MM.1S (cell line): Measurements from ENCODE around the gene MRPL42.

Experiments used
- DNase-seq: peaks from one replicate; pipeline ENCODE4 v3.0.0-alpha.2; 2015
- H2AFZ ChIP-seq: fragments of 300-600 bp; sonication (generic); 2 replicates; pipeline ENCODE4 v1.6.0; 2016; ENCODE audit warnings: antibody characterized with exemption, low read length
- H3F3A ChIP-seq: fragments of 300-600 bp; sonication (generic); 2 replicates; pipeline ENCODE4 v1.6.1; 2016; ENCODE audit warnings: mild to moderate bottlenecking, antibody characterized with exemption, low read length, moderate library complexity, mixed read lengths; ENCODE audit not compliant: insufficient read depth
- H3K27ac ChIP-seq: fragments of 300-600 bp; sonication (generic); 2 replicates; pipeline ENCODE4 v1.5.1; 2016; ENCODE audit warnings: mild to moderate bottlenecking, low read length
- H3K27me3 ChIP-seq: fragments of 300-600 bp; sonication (generic); replicated peaks from 2 replicates; pipeline ENCODE4 v1.6.0; 2016; ENCODE audit warnings: low read length; ENCODE audit not compliant: insufficient read depth
- H3K36me3 ChIP-seq: fragments of 300-600 bp; sonication (generic); replicated peaks from 2 replicates; pipeline ENCODE4 v1.6.1; 2016; ENCODE audit warnings: mild to moderate bottlenecking, low read length, mixed read lengths; ENCODE audit not compliant: insufficient read depth
- H3K4me1 ChIP-seq: fragments of 300-600 bp; sonication (generic); 2 replicates; pipeline ENCODE4 v1.6.1; 2016; ENCODE audit warnings: low read length, mixed read lengths
- H3K4me2 ChIP-seq: fragments of 300-600 bp; sonication (generic); 2 replicates; pipeline ENCODE4 v1.6.0; 2016; ENCODE audit warnings: low read depth, low read length
- H3K4me3 ChIP-seq: fragments of 300-600 bp; sonication (generic); 2 replicates; pipeline ENCODE4 v1.5.1; 2016; ENCODE audit warnings: low read length, mixed read lengths
- H3K79me2 ChIP-seq: fragments of 300-600 bp; sonication (generic); 2 replicates; pipeline ENCODE4 v1.6.1; 2016; ENCODE audit warnings: mixed run types, low read length, mixed read lengths
- H3K9ac ChIP-seq: fragments of 300-600 bp; sonication (generic); 2 replicates; pipeline ENCODE4 v1.6.1; 2016; ENCODE audit warnings: low read length, mixed read lengths
- H3K9me2 ChIP-seq: fragments of 300-600 bp; sonication (generic); replicated peaks from 2 replicates; pipeline ENCODE4 v1.6.1; 2016; ENCODE audit warnings: mild to moderate bottlenecking, low read length, mixed read lengths; ENCODE audit not compliant: insufficient read depth
- H3K9me3 ChIP-seq: fragments of 300-600 bp; sonication (generic); replicated peaks from 2 replicates; pipeline ENCODE4 v1.6.1; 2016; ENCODE audit warnings: mild to moderate bottlenecking, low read length, mixed read lengths; ENCODE audit not compliant: insufficient read depth
- H4K20me1 ChIP-seq: fragments of 300-600 bp; sonication (generic); 2 replicates; pipeline ENCODE4 v1.6.1; 2016; ENCODE audit warnings: mild to moderate bottlenecking, low read length, moderate library complexity, mixed read lengths; ENCODE audit not compliant: insufficient read depth
- CTCF ChIP-seq: fragments of 300-600 bp; sonication (generic); IDR thresholded peaks from 2 replicates; pipeline ENCODE4 v1.5.1; 2016; ENCODE audit warnings: antibody characterized with exemption, low read length, mixed read lengths
- EZH2 ChIP-seq: fragments of 300-600 bp; sonication (generic); optimal IDR thresholded peaks from 2 replicates; pipeline ENCODE3; 2017; ENCODE audit warnings: low read depth, mild to moderate bottlenecking, antibody characterized with exemption, low read length, mixed read lengths
- EZH2phosphoT487 ChIP-seq: fragments of 300-600 bp; sonication (generic); IDR thresholded peaks from 2 replicates; pipeline ENCODE4 v1.6.1; 2018; ENCODE audit warnings: antibody characterized with exemption, low read length

MRPL42 gene

GRCh38 chr12:93443576-93443975 lies 23.7 kb upstream of the MRPL42 start:
- Histone ChIP-seq H3K27me3 (no peaks in the 10 kb centered on the region), H3K4me2 (no peak overlapping the region), H3K27ac (no peak overlapping the region), H3K9me2 (no peaks in the 10 kb centered on the region), H3K79me2 (peaks cover 31% of the 10 kb centered on the region), H4K20me1 (peaks cover 7% of the 10 kb centered on the region; the same call in 1 of the 2 replicates), H3K9ac (no peak overlapping the region), H3F3A (peaks cover 9% of the 10 kb centered on the region), H3K9me3 (no peaks in the 10 kb centered on the region), H3K4me1 (peaks cover 19% of the 10 kb centered on the region), H2AFZ (no peak overlapping the region), H3K36me3 (no peaks in the 10 kb centered on the region), H3K4me3 (no peak overlapping the region)
- TF ChIP-seq EZH2 (no peak), CTCF (no peak), EZH2phosphoT487 (no peak)
- no peak for DNase-seq

GRCh38 chr12:93447555-93448290 lies 19.6 kb upstream of the MRPL42 start:
- no peak overlapping the region for H3K4me3 ChIP-seq
- H3K9me2 ChIP-seq = no peaks in the 10 kb centered on the region
- no peaks in the 10 kb centered on the region for H3K27me3 ChIP-seq
- no peak overlapping the region for H3K27ac ChIP-seq
- peaks cover 5% of the 10 kb centered on the region for H3F3A ChIP-seq
- TF ChIP-seq CTCF (no peak), EZH2 (no peak), EZH2phosphoT487 (no peak)
- H3K9me3 ChIP-seq = no peaks in the 10 kb centered on the region
- H4K20me1 ChIP-seq = no peaks in the 10 kb centered on the region
- no peak overlapping the region for H3K9ac ChIP-seq
- no peak overlapping the region for H3K4me2 ChIP-seq
- H3K36me3 ChIP-seq = no peaks in the 10 kb centered on the region
- no peaks in the 10 kb centered on the region for H3K79me2 ChIP-seq
- H3K4me1 ChIP-seq = no peaks in the 10 kb centered on the region
- no peak overlapping the region for H2AFZ ChIP-seq
- no peak for DNase-seq

- H4K20me1 ChIP-seq = no peaks in the 10 kb centered on the region
- H3K36me3 ChIP-seq = no peaks in the 10 kb centered on the region
- no peaks in the 10 kb centered on the region for H3K79me2 ChIP-seq
- no peaks in the 10 kb centered on the region for H3K27me3 ChIP-seq
- no peaks in the 10 kb centered on the region for H3F3A ChIP-seq
- no peak overlapping the region for H3K4me2 ChIP-seq
- H3K27ac ChIP-seq = no peak overlapping the region
- no peak overlapping the region for H3K9ac ChIP-seq
- no peaks in the 10 kb centered on the region for H3K9me2 ChIP-seq
- TF ChIP-seq CTCF = no peak
- no peak for TF ChIP-seq EZH2phosphoT487
- TF ChIP-seq EZH2 = no peak
- H2AFZ ChIP-seq = no peak overlapping the region
- no peak for DNase-seq
- no peaks in the 10 kb centered on the region for H3K9me3 ChIP-seq
- H3K4me1 ChIP-seq = no peaks in the 10 kb centered on the region
- H3K4me3 ChIP-seq = no peak overlapping the region
Observed at GRCh38 chr12:93448796-93449195, 18.5 kb upstream of the MRPL42 start.
